Smooth muscle cell of the brain vasculature (primary cell): ENCODE measurements around the gene SS18L1.

ENCODE experiments used
- DNase-seq: peaks from one replicate; pipeline ENCODE4 v3.0.0-alpha.2; 2012; ENCODE audit warnings: low read depth, low spot score

Gene SS18L1

GRCh38 chr20:62120365-62120762, 23.2 kb upstream of the SS18L1 start:
- no peak for DNase-seq

- DNase-seq, result peak; percentile 32
Measured at GRCh38 chr20:62120990-62121775, 22.4 kb upstream of the SS18L1 start.

- DNase-seq, result peak; percentile 93
Measured at GRCh38 chr20:62121776-62122653, 21.6 kb upstream of the SS18L1 start, which contains the start of gene LSM14B. TSS of gene LSM14B (plus strand) at chr20:62122475. CDS start at chr20:62122667, 192 bp downstream.

GRCh38 chr20:62122654-62123449, 20.7 kb upstream of the SS18L1 start:
- peak; percentile 40 for DNase-seq

GRCh38 chr20:62123450-62124118, 20.0 kb upstream of the SS18L1 start:
- DNase-seq, result peak; percentile 23

GRCh38 chr20:62126141-62126540, 17.4 kb upstream of the SS18L1 start:
- DNase-seq, result no peak

GRCh38 chr20:62127799-62128198, 15.8 kb upstream of the SS18L1 start:
- DNase-seq, result no peak

- DNase-seq, result no peak
Measured at GRCh38 chr20:62128502-62128901, 15.1 kb upstream of the SS18L1 start.

- no peak for DNase-seq
Measured at GRCh38 chr20:62129731-62130531, 13.6 kb upstream of the SS18L1 start.

GRCh38 chr20:62131560-62132320, 11.8 kb upstream of the SS18L1 start:
- DNase-seq, result no peak

- no peak for DNase-seq
Measured at GRCh38 chr20:62132421-62132820, 11.1 kb upstream of the SS18L1 start.

GRCh38 chr20:62133051-62133845, 10.3 kb upstream of the SS18L1 start:
- DNase-seq, result no peak

- DNase-seq, result no peak
Measured at GRCh38 chr20:62133864-62134263, 9.7 kb upstream of the SS18L1 start.

GRCh38 chr20:62134735-62135231, 8.8 kb upstream of the SS18L1 start:
- no peak for DNase-seq

- DNase-seq, result no peak
Measured at GRCh38 chr20:62135573-62136266, 7.8 kb upstream of the SS18L1 start.

- DNase-seq, result peak; percentile 32
Measured at GRCh38 chr20:62136283-62137091, 7.1 kb upstream of the SS18L1 start.

- no peak for DNase-seq
Measured at GRCh38 chr20:62137092-62137384, 6.5 kb upstream of the SS18L1 start.
